HepG2 (cell line): ENCODE results near the gene SH3YL1. TPM values are rescaled to one million over a fixed set of nuclear protein-coding genes. Genes with fewer than 3 reads are reported as not detected.

Experiments
- ATAC-seq: fragments of 200-7000 bp; cut with Tn5 transposase; 3 replicates; pipeline ENCODE4 v1.9.1; 2020; ENCODE audit warnings: mild to moderate bottlenecking, moderate library complexity
- BruUV-seq: library from RNA; stranded (reverse); fragments of 400-500 nt; replicated peaks from 2 replicates; lab custom pipeline; 2021; lab: Mats Ljungman, UMichigan
- CTCF ChIA-PET: fragments of 300-600 bp; formaldehyde crosslinking; extraction: SDS; loops from one replicate; lab custom pipeline; 2021; ENCODE audit warnings: low total read pairs, inconsistent platforms, low intra/inter-chr PET ratio; lab: Yijun Ruan, JAX
- POLR2A ChIA-PET: fragments of 350-600 bp; sonication (Branson Sonifier 250); formaldehyde crosslinking; loops from one replicate; lab custom pipeline; 2020; ENCODE audit warnings: antibody characterized with exemption, inconsistent platforms; lab: Yijun Ruan, JAX
- DNase-seq: peaks from one replicate; pipeline ENCODE4 v3.0.0-alpha.2; 2015; ENCODE audit warnings: low spot score
- FAIRE-seq: peaks from 3 replicates; lab custom pipeline; 2011; peaks lifted over from hg19 to GRCh38; lab: Jason Lieb, UNC
- H2AFZ ChIP-seq: one replicate; pipeline ENCODE4 v1.6.1; 2011; ENCODE audit warnings: low read length, inconsistent platforms
- H3K27ac ChIP-seq: fragments of 300-600 bp; 3 replicates; pipeline ENCODE4 v1.8.0; 2011; ENCODE audit warnings: mixed run types, mild to moderate bottlenecking, mixed read lengths, low read length, inconsistent platforms; ENCODE audit not compliant: insufficient read depth; ENCODE audit errors: extremely low read length
- H3K27me3 ChIP-seq, 2 experiments: fragments of 200-600 bp in 1 of 2; 2 replicates in 1 of 2; 3 replicates in 1 of 2; pipeline versions ENCODE4 v1.6.0 to v1.8.0; 2011; ENCODE audit warnings: low read length in 2 of 2, mild to moderate bottlenecking in 2 of 2, moderate library complexity in 2 of 2, inconsistent platforms in 1 of 2; ENCODE audit not compliant: insufficient read depth in 2 of 2, control insufficient read depth in 1 of 2
- H3K36me3 ChIP-seq, 2 experiments: fragments of 200-600 bp in 1 of 2; replicated peaks in 1 of 2; 2 replicates in 1 of 2; 3 replicates in 1 of 2; pipeline versions ENCODE4 v1.5.1 to v1.8.0; 2011; ENCODE audit warnings: low read length in 2 of 2, inconsistent platforms in 1 of 2; ENCODE audit not compliant: insufficient read depth in 2 of 2, control insufficient read depth in 1 of 2
- H3K4me1 ChIP-seq: 2 replicates; pipeline ENCODE4 v1.5.1; 2012; ENCODE audit warnings: low read length, inconsistent platforms; ENCODE audit not compliant: insufficient read depth
- H3K4me2 ChIP-seq: 2 replicates; pipeline ENCODE4 v1.6.0; 2011; ENCODE audit warnings: low read depth, low read length, inconsistent platforms
- H3K4me3 ChIP-seq, 3 experiments: fragments of 200-600 bp in 1 of 3; sonication (generic), shearing (Covaris generic) in 1 of 3; replicated peaks in 1 of 3; 2 replicates each; pipeline ENCODE4 v1.5.1; 2011 to 2016; ENCODE audit warnings: low read length in 3 of 3, inconsistent platforms in 2 of 3, low read depth in 2 of 3, mild to moderate bottlenecking in 2 of 3, control low read depth in 1 of 3, mixed read lengths in 1 of 3; ENCODE audit not compliant: insufficient read depth in 1 of 3
- H3K79me2 ChIP-seq: one replicate; pipeline ENCODE4 v1.6.1; 2011; ENCODE audit warnings: low read length, inconsistent platforms; ENCODE audit not compliant: insufficient read depth
- H3K9ac ChIP-seq: 2 replicates; pipeline ENCODE4 v1.6.0; 2011; ENCODE audit warnings: mild to moderate bottlenecking, low read depth, low read length, inconsistent platforms; ENCODE audit not compliant: insufficient read depth
- H3K9me3 ChIP-seq: 2 replicates; pipeline ENCODE4 v1.5.1; 2012; ENCODE audit warnings: mild to moderate bottlenecking, low read length
- H4K20me1 ChIP-seq: 2 replicates; pipeline ENCODE4 v1.6.0; 2011; ENCODE audit warnings: inconsistent platforms, mild to moderate bottlenecking, low read length, moderate library complexity; ENCODE audit not compliant: insufficient read depth
- ARNTL ChIP-seq: sonication (generic); formaldehyde crosslinking; IDR thresholded peaks from 2 replicates; pipeline ENCODE4 v1.4.0; 2020; ENCODE audit warnings: mild to moderate bottlenecking, missing genetic modification reagents
- CHD2 ChIP-seq: IDR thresholded peaks from 2 replicates; pipeline ENCODE4 v1.6.1; 2011; ENCODE audit warnings: low read depth, low read length, improper control_type of control experiment
- HNRNPK ChIP-seq: fragments of 200-400 bp; formaldehyde crosslinking; IDR thresholded peaks from 2 replicates; pipeline ENCODE4 v1.6.1; 2018; ENCODE audit warnings: low read length, low read depth, moderate library complexity, mild to moderate bottlenecking; ENCODE audit not compliant: poor library complexity, severe bottlenecking
- JUNB ChIP-seq: sonication (generic); formaldehyde crosslinking; IDR thresholded peaks from 2 replicates; pipeline ENCODE4 v1.8.0; 2022; ENCODE audit warnings: missing genetic modification reagents, mild to moderate bottlenecking, borderline replicate concordance
- KAT7 ChIP-seq: IDR thresholded peaks from 2 replicates; pipeline ENCODE4 v1.6.1; 2018; ENCODE audit warnings: borderline replicate concordance, missing compliant biosample characterization
- MTF1 ChIP-seq: sonication (generic); formaldehyde crosslinking; IDR thresholded peaks from 2 replicates; pipeline ENCODE4 v1.5.0; 2020; ENCODE audit warnings: missing genetic modification reagents
- SALL2 ChIP-seq: sonication (generic); formaldehyde crosslinking; IDR thresholded peaks from 2 replicates; pipeline ENCODE4 v1.8.1; 2023; ENCODE audit warnings: mild to moderate bottlenecking, missing genetic modification reagents, inconsistent platforms
- SIX4 ChIP-seq: sonication (generic); formaldehyde crosslinking; IDR thresholded peaks from 2 replicates; pipeline ENCODE4 v1.4.0; 2020; ENCODE audit warnings: missing genetic modification reagents
- SP140L ChIP-seq: sonication (generic); formaldehyde crosslinking; IDR thresholded peaks from 2 replicates; pipeline ENCODE4 v1.4.0; 2020; ENCODE audit warnings: missing genetic modification reagents, borderline replicate concordance
- ZFY ChIP-seq: sonication (generic); formaldehyde crosslinking; IDR thresholded peaks from 2 replicates; pipeline ENCODE4 v1.4.0; 2020; ENCODE audit warnings: missing genetic modification reagents
- ZNF367 ChIP-seq: sonication (generic); formaldehyde crosslinking; IDR thresholded peaks from 2 replicates; pipeline ENCODE4 v1.4.0; 2020; ENCODE audit warnings: missing genetic modification reagents, borderline replicate concordance
- ZNF383 ChIP-seq: sonication (generic); formaldehyde crosslinking; IDR thresholded peaks from 2 replicates; pipeline ENCODE4 v1.4.0; 2020; ENCODE audit warnings: missing genetic modification reagents, mild to moderate bottlenecking, borderline replicate concordance
- WGBS: methylation state at CpG from one replicate; pipeline ENCODE4 v1.1.6; 2017; ENCODE audit warnings: low lambda C conversion rate; 5-methylcytosine and 5-hydroxymethylcytosine counted together
- in situ Hi-C: cut with HindIII; loops from 2 replicates; pipeline ENCODE4 v1.10.0; 2017; ENCODE audit warnings: low pct_unique_long_range_greater_than_20kb; ENCODE audit not compliant: extremely low pct_ligation_motif_present
- intact Hi-C: fragments of 100-400 bp; cut with micrococcal nuclease; formaldehyde crosslinking; loops from one replicate; pipeline ENCODE4 v1.10.0; 2022; ENCODE audit not compliant: unreplicated experiment
- polyA plus RNA-seq, 8 experiments: library from polyadenylated mRNA; depleted of rRNA in 3 of 8; stranded (reverse) in 7 of 8; unstranded in 1 of 8; fragments of >200 nt; fragmentation: Illumina TruSeq in 4 of 8; extraction: Trizol in 4 of 8; gene quantifications; 2 replicates each; pipeline versions ENCODE4 v1.2.1 to v1.2.3, GENCODE V29; 2011 to 2016; ENCODE audit warnings: low read depth in 4 of 8, missing spikeins in 1 of 8, mixed read lengths in 1 of 8; ENCODE audit not compliant: insufficient read depth in 1 of 8
- total RNA-seq, 5 experiments: library from RNA; depleted of rRNA; stranded (reverse); fragments of >200 nt; fragmentation: Illumina TruSeq; extraction: Trizol; gene quantifications; 2 replicates each; pipeline ENCODE4 v1.2.3, GENCODE V29; 2016; ENCODE audit warnings: low read depth in 1 of 5

Gene SH3YL1
- total and polyA plus RNA-seq, 2 of the 13 experiments (the other 11 are each of a cell fraction or from before 2014, with no cell fraction given), result 13.0 to 48.2 TPM

- Histone ChIP-seq H3K4me3 (no peak overlapping the region), H3K9ac (no peak overlapping the region)
- FAIRE-seq (no peak), ATAC-seq (no peak), DNase-seq (no peak)
- 93% methylated on average over 6 of the region's 6 CpGs for WGBS
- in situ Hi-C loops (no loop called here), intact Hi-C loops (no loop called here)
- no TSS peak for BruUV-seq
- TF ChIP-seq CHD2 (no peak), SP140L (CRISPR knock-in tag) (no peak), ZFY (CRISPR knock-in tag) (no peak), ARNTL (no peak), MTF1 (CRISPR knock-in tag) (no peak), KAT7 (CRISPR knock-in tag) (no peak), SALL2 (no peak), HNRNPK (no peak), ZNF367 (CRISPR knock-in tag) (no peak), ZNF383 (no peak), JUNB (CRISPR knock-in tag) (no peak), SIX4 (no peak)
- TF ChIP-seq, all 625 proteins: peak for 0
- Histone ChIP-seq H4K20me1 (no peaks in the 10 kb centered on the region), H3K27ac (no peak overlapping the region), H3K4me2 (no peak overlapping the region), H3K27me3 (no peaks in the 10 kb centered on the region), H3K79me2 (no peaks in the 10 kb centered on the region), H3K36me3 (peaks cover 6 to 19% of the 10 kb centered on the region in 2 experiments), H3K9me3 (no peaks in the 10 kb centered on the region), H3K4me1 (peaks cover 12% of the 10 kb centered on the region), H2AFZ (no peak overlapping the region)
- POLR2A ChIA-PET, result no interaction called here
- CTCF ChIA-PET, result no interaction called here
These were observed 39.7 kb downstream of the SH3YL1 start for GRCh38 chr2:223971-224760.
